Peyer's patch (tissue), 4 donors: ENCODE data around the gene TP53AIP1.

ENCODE experiments used
- POLR2A ChIP-seq, 2 donors: fragments of 450-650 bp; IDR thresholded peaks; one replicate each; pipeline ENCODE4 v1.5.1; 2017; ENCODE audit warnings: antibody characterized with exemption in 2 of 2, mild to moderate bottlenecking in 2 of 2, moderate library complexity in 2 of 2
- TF ChIP-seq, protein P1 (sequence below), 6 experiments: fragments of 450-650 bp in 4 of 6; fragments of 200-600 bp in 2 of 6; sonication (generic) in 1 of 6; IDR thresholded peaks; one replicate each; pipeline ENCODE4 v1.5.1; 2017 to 2019; ENCODE audit warnings: antibody characterized with exemption in 6 of 6, mild to moderate bottlenecking in 3 of 6, moderate library complexity in 1 of 6

DNA sequence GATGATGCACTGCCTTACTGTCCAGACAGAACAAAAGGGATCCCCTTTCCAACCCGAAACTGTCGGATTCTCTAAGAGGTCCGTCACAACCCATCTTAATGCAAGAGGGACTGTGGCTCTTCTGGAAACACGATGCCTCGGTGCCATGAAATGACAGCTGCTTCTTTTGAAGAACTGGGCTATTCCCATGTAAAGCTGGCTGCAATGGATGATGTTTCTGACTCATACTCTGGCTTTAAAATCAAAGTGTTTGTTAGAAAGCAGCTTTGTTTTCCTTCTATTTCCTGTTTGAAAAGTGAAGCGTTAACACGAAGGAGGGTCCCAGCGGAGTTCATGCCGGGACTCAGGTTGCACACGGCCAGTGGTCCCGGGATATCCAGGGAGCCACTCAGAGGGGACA lies 3.1 kb downstream of the TP53AIP1 start:
- TF ChIP-seq, protein P1, sequence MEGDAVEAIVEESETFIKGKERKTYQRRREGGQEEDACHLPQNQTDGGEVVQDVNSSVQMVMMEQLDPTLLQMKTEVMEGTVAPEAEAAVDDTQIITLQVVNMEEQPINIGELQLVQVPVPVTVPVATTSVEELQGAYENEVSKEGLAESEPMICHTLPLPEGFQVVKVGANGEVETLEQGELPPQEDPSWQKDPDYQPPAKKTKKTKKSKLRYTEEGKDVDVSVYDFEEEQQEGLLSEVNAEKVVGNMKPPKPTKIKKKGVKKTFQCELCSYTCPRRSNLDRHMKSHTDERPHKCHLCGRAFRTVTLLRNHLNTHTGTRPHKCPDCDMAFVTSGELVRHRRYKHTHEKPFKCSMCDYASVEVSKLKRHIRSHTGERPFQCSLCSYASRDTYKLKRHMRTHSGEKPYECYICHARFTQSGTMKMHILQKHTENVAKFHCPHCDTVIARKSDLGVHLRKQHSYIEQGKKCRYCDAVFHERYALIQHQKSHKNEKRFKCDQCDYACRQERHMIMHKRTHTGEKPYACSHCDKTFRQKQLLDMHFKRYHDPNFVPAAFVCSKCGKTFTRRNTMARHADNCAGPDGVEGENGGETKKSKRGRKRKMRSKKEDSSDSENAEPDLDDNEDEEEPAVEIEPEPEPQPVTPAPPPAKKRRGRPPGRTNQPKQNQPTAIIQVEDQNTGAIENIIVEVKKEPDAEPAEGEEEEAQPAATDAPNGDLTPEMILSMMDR (IDR thresholded peaks at IDR 0.05): no peak
- TF ChIP-seq POLR2A (IDR thresholded peaks at IDR 0.05): no peak
